Mucosa of stomach (tissue), 1 donor: ENCODE data around the gene CPNE9.

Experiments
- H3K27me3 ChIP-seq: one replicate; pipeline ENCODE4 v1.7.0; 2013; ENCODE audit warnings: mild to moderate bottlenecking, low read length; ENCODE audit not compliant: control insufficient read depth, insufficient read depth
- H3K36me3 ChIP-seq: one replicate; pipeline ENCODE4 v1.7.0; 2013; ENCODE audit warnings: low read length; ENCODE audit not compliant: control insufficient read depth, insufficient read depth
- H3K4me1 ChIP-seq: one replicate; pipeline ENCODE4 v1.7.0; 2013; ENCODE audit warnings: mild to moderate bottlenecking, low read length; ENCODE audit not compliant: control insufficient read depth, insufficient read depth
- H3K4me3 ChIP-seq: one replicate; pipeline ENCODE4 v1.7.0; 2013; ENCODE audit warnings: low read length
- H3K9ac ChIP-seq: one replicate; pipeline ENCODE4 v1.7.0; 2013; ENCODE audit warnings: mild to moderate bottlenecking, low read length, moderate library complexity
- H3K9me3 ChIP-seq: one replicate; pipeline ENCODE4 v1.7.0; 2013; ENCODE audit warnings: mild to moderate bottlenecking, low read length, moderate library complexity; ENCODE audit not compliant: control insufficient read depth
- donor health status: Pancreatic carcinoma.

Gene CPNE9

GRCh38 chr3:9678493-9678892 lies 25.1 kb upstream of the CPNE9 start:
- Histone ChIP-seq H3K4me3 (no peak overlapping the region), H3K36me3 (peaks cover 33% of the 10 kb centered on the region), H3K27me3 (no peaks in the 10 kb centered on the region), H3K9ac (no peak overlapping the region), H3K4me1 (peaks cover 11% of the 10 kb centered on the region), H3K9me3 (no peaks in the 10 kb centered on the region)

- Histone ChIP-seq H3K4me1 (peaks cover 11% of the 10 kb centered on the region), H3K36me3 (peaks cover 32% of the 10 kb centered on the region), H3K9ac (no peak overlapping the region), H3K4me3 (no peak overlapping the region), H3K9me3 (no peaks in the 10 kb centered on the region), H3K27me3 (no peaks in the 10 kb centered on the region)
These were observed 24.1 kb upstream of the CPNE9 start for GRCh38 chr3:9679476-9680080.

- H3K9me3 ChIP-seq, result no peaks in the 10 kb centered on the region
- H3K36me3 ChIP-seq, result peaks cover 39% of the 10 kb centered on the region
- no peak overlapping the region for H3K4me3 ChIP-seq
- H3K9ac ChIP-seq, result no peak overlapping the region
- H3K4me1 ChIP-seq, result peaks cover 11% of the 10 kb centered on the region
- no peaks in the 10 kb centered on the region for H3K27me3 ChIP-seq
These were observed 22.5 kb upstream of the CPNE9 start for GRCh38 chr3:9681011-9681722.

- Histone ChIP-seq H3K27me3 (no peaks in the 10 kb centered on the region), H3K9ac (no peak overlapping the region), H3K4me1 (peaks cover 11% of the 10 kb centered on the region), H3K4me3 (no peak overlapping the region), H3K36me3 (peaks cover 40% of the 10 kb centered on the region), H3K9me3 (no peaks in the 10 kb centered on the region)
These were observed 21.9 kb upstream of the CPNE9 start for GRCh38 chr3:9681723-9682081.

GRCh38 chr3:9682096-9682495 lies 21.5 kb upstream of the CPNE9 start:
- Histone ChIP-seq H3K36me3 (peaks cover 40% of the 10 kb centered on the region), H3K4me1 (peaks cover 11% of the 10 kb centered on the region)

GRCh38 chr3:9683426-9683825 lies 20.2 kb upstream of the CPNE9 start:
- H3K4me1 ChIP-seq, result peaks cover 11% of the 10 kb centered on the region
- H3K36me3 ChIP-seq, result peaks cover 32% of the 10 kb centered on the region

More at GRCh38 chr3:9682096-9682495, 21.5 kb upstream of the CPNE9 start:
- H3K4me3 ChIP-seq, result no peak overlapping the region
- no peak overlapping the region for H3K9ac ChIP-seq
- H3K27me3 ChIP-seq, result no peaks in the 10 kb centered on the region
- no peaks in the 10 kb centered on the region for H3K9me3 ChIP-seq

GRCh38 chr3:9685216-9686049 lies 18.2 kb upstream of the CPNE9 start:
- Histone ChIP-seq H3K27me3 (no peaks in the 10 kb centered on the region), H3K4me3 (no peak overlapping the region), H3K9ac (no peak overlapping the region), H3K9me3 (no peaks in the 10 kb centered on the region), H3K36me3 (peaks cover 38% of the 10 kb centered on the region), H3K4me1 (peaks cover 11% of the 10 kb centered on the region)

More at GRCh38 chr3:9683426-9683825, 20.2 kb upstream of the CPNE9 start:
- H3K4me3 ChIP-seq, result no peak overlapping the region
- no peak overlapping the region for H3K9ac ChIP-seq
- H3K9me3 ChIP-seq, result no peaks in the 10 kb centered on the region
- no peaks in the 10 kb centered on the region for H3K27me3 ChIP-seq

- peaks cover 38% of the 10 kb centered on the region for H3K36me3 ChIP-seq
- H3K9ac ChIP-seq, result no peak overlapping the region
- H3K9me3 ChIP-seq, result no peaks in the 10 kb centered on the region
- no peaks in the 10 kb centered on the region for H3K27me3 ChIP-seq
- H3K4me3 ChIP-seq, result no peak overlapping the region
- H3K4me1 ChIP-seq, result peaks cover 11% of the 10 kb centered on the region
These were observed 17.5 kb upstream of the CPNE9 start for GRCh38 chr3:9686050-9686550.

- Histone ChIP-seq H3K27me3 (no peaks in the 10 kb centered on the region), H3K9me3 (no peaks in the 10 kb centered on the region), H3K4me1 (peaks cover 5% of the 10 kb centered on the region), H3K9ac (no peak overlapping the region), H3K36me3 (peaks cover 38% of the 10 kb centered on the region), H3K4me3 (no peak overlapping the region)
These were observed 16.9 kb upstream of the CPNE9 start for GRCh38 chr3:9686703-9687102.

- H3K4me3 ChIP-seq, result no peak overlapping the region
- no peaks in the 10 kb centered on the region for H3K4me1 ChIP-seq
- H3K9me3 ChIP-seq, result no peaks in the 10 kb centered on the region
- H3K36me3 ChIP-seq, result peaks cover 40% of the 10 kb centered on the region
- H3K9ac ChIP-seq, result no peak overlapping the region
- no peaks in the 10 kb centered on the region for H3K27me3 ChIP-seq
These were observed 16.1 kb upstream of the CPNE9 start for GRCh38 chr3:9687514-9687913.

GRCh38 chr3:9688961-9689360 lies 14.7 kb upstream of the CPNE9 start:
- Histone ChIP-seq H3K36me3 (peaks cover 42% of the 10 kb centered on the region), H3K4me3 (no peak overlapping the region), H3K9ac (no peak overlapping the region), H3K27me3 (no peaks in the 10 kb centered on the region), H3K4me1 (no peaks in the 10 kb centered on the region), H3K9me3 (no peaks in the 10 kb centered on the region)

GRCh38 chr3:9689757-9690156 lies 13.9 kb upstream of the CPNE9 start:
- Histone ChIP-seq H3K9ac (no peak overlapping the region), H3K4me3 (no peak overlapping the region), H3K27me3 (no peaks in the 10 kb centered on the region), H3K36me3 (peaks cover 42% of the 10 kb centered on the region), H3K9me3 (no peaks in the 10 kb centered on the region), H3K4me1 (no peaks in the 10 kb centered on the region)
